CD14-positive monocyte (primary cell): Measurements from ENCODE around the gene SMAD1. TPM values are rescaled to one million over a fixed set of nuclear protein-coding genes. Genes with fewer than 3 reads are reported as not detected.

Experiments
- DNase-seq, 3 donors: peaks; one replicate each; pipeline ENCODE4 v3.0.0-alpha.2; 2011 to 2022
- H2AFZ ChIP-seq: 2 replicates; pipeline ENCODE4 v1.6.0; 2012; ENCODE audit warnings: mild to moderate bottlenecking, low read depth, low read length, inconsistent platforms; ENCODE audit not compliant: insufficient read depth, poor library complexity, severe bottlenecking
- H3K27ac ChIP-seq, 2 donors: 1 replicate in 1 of 2; 2 replicates in 1 of 2; pipeline ENCODE4 v1.5.1; 2012 to 2013; ENCODE audit warnings: low read length in 2 of 2, control low read depth in 1 of 2, inconsistent platforms in 1 of 2, low read depth in 1 of 2, mild to moderate bottlenecking in 1 of 2
- H3K27me3 ChIP-seq, 2 donors: one replicate each; pipeline versions ENCODE4 v1.6.0 to v1.6.1; 2011 to 2013; ENCODE audit warnings: low read length in 2 of 2; ENCODE audit not compliant: control insufficient read depth in 2 of 2, insufficient read depth in 2 of 2
- H3K36me3 ChIP-seq, 2 donors: replicated peaks in 1 of 2; 1 replicate in 1 of 2; 2 replicates in 1 of 2; pipeline versions ENCODE4 v1.5.1 to v1.6.1; 2012 to 2013; ENCODE audit warnings: low read length in 2 of 2, control low read depth in 1 of 2, inconsistent platforms in 1 of 2, mild to moderate bottlenecking in 1 of 2; ENCODE audit not compliant: insufficient read depth in 2 of 2, control insufficient read depth in 1 of 2
- H3K4me1 ChIP-seq, 2 donors: 1 replicate in 1 of 2; 2 replicates in 1 of 2; pipeline versions ENCODE4 v1.5.1 to v1.6.1; 2012 to 2013; ENCODE audit warnings: low read length in 2 of 2, control low read depth in 1 of 2, inconsistent platforms in 1 of 2, mild to moderate bottlenecking in 1 of 2, moderate library complexity in 1 of 2; ENCODE audit not compliant: insufficient read depth in 2 of 2, control insufficient read depth in 1 of 2
- H3K4me2 ChIP-seq: replicated peaks from 2 replicates; pipeline ENCODE3; 2012; ENCODE audit warnings: low read length, moderate library complexity, mild to moderate bottlenecking; ENCODE audit not compliant: poor library complexity, severe bottlenecking; ENCODE audit errors: extremely low read depth
- H3K4me3 ChIP-seq, 3 experiments: fragments of 200-600 bp in 1 of 3; sonication (generic) in 1 of 3; replicated peaks in 1 of 3; 1 replicate in 2 of 3; 2 replicates in 1 of 3; pipeline ENCODE4 v1.5.1; 2011 to 2013; ENCODE audit warnings: low read length in 3 of 3, mild to moderate bottlenecking in 3 of 3, control low read depth in 2 of 3, low read depth in 2 of 3, inconsistent platforms in 1 of 3, moderate library complexity in 1 of 3
- H3K79me2 ChIP-seq: 2 replicates; pipeline ENCODE4 v1.6.0; 2012; ENCODE audit warnings: mild to moderate bottlenecking, control low read depth, inconsistent platforms, low read length, moderate library complexity; ENCODE audit not compliant: insufficient read depth
- H3K9ac ChIP-seq: 2 replicates; pipeline ENCODE4 v1.6.0; 2017; ENCODE audit warnings: low read length, mild to moderate bottlenecking; ENCODE audit not compliant: insufficient read depth, poor library complexity, severe bottlenecking
- H3K9me3 ChIP-seq, 2 donors: replicated peaks in 1 of 2; 1 replicate in 1 of 2; 2 replicates in 1 of 2; pipeline versions ENCODE4 v1.5.1 to v1.6.1; 2012 to 2013; ENCODE audit warnings: low read length in 2 of 2, control low read depth in 1 of 2; ENCODE audit not compliant: control insufficient read depth in 1 of 2, insufficient read depth in 1 of 2
- H4K20me1 ChIP-seq: 2 replicates; pipeline ENCODE4 v1.6.0; 2012; ENCODE audit warnings: mild to moderate bottlenecking, low read length, control low read depth, moderate library complexity; ENCODE audit not compliant: insufficient read depth
- H3K27ac Mint-ChIP-seq, 7 donors: one replicate each; pipeline ENCODE4 v1.8.0; 2020; ENCODE audit warnings: mild to moderate bottlenecking in 7 of 7, mixed read lengths in 7 of 7, moderate library complexity in 6 of 7, inconsistent platforms in 2 of 7
- H3K27me3 Mint-ChIP-seq, 3 donors: one replicate each; pipeline ENCODE4 v1.8.0; 2021 to 2022; ENCODE audit warnings: low read depth in 3 of 3, mild to moderate bottlenecking in 3 of 3, mixed read lengths in 3 of 3, moderate library complexity in 3 of 3, inconsistent platforms in 1 of 3
- H3K36me3 Mint-ChIP-seq, 2 donors: one replicate each; pipeline ENCODE4 v1.8.0; 2020; ENCODE audit warnings: mixed read lengths in 2 of 2, inconsistent platforms in 1 of 2, mild to moderate bottlenecking in 1 of 2
- H3K4me1 Mint-ChIP-seq: one replicate; pipeline ENCODE4 v1.8.0; 2020; ENCODE audit warnings: mild to moderate bottlenecking, mixed read lengths
- H3K4me3 Mint-ChIP-seq, 2 donors: one replicate each; pipeline ENCODE4 v1.8.0; 2020; ENCODE audit warnings: mild to moderate bottlenecking in 2 of 2, mixed read lengths in 2 of 2, moderate library complexity in 1 of 2
- H3K9me3 Mint-ChIP-seq, 7 donors: one replicate each; pipeline ENCODE4 v1.8.0; 2020 to 2022; ENCODE audit warnings: mixed read lengths in 7 of 7, mild to moderate bottlenecking in 6 of 7, moderate library complexity in 6 of 7, inconsistent platforms in 2 of 7
- WGBS: methylation state at CpG from one replicate; pipeline ENCODE4 v1.1.5; 2013; ENCODE audit warnings: missing lambda C conversion rate; ENCODE audit not compliant: insufficient coverage; 5-methylcytosine and 5-hydroxymethylcytosine counted together
- intact Hi-C, 2 donors: fragments of 100-400 bp; cut with micrococcal nuclease; formaldehyde crosslinking; loops; one replicate each; pipeline versions ENCODE4 v1.15.0 to v1.15.1; 2023
- polyA plus RNA-seq, 3 donors: library from polyadenylated mRNA; depleted of rRNA in 1 of 3; unstranded in 2 of 3; stranded (reverse) in 1 of 3; fragments of 300-500 nt in 2 of 3; fragments of >200 nt in 1 of 3; fragmentation: Illumina TruSeq in 2 of 3; gene quantifications; 1 replicate in 2 of 3; 2 replicates in 1 of 3; pipeline ENCODE4 v1.2.3, GENCODE V29; 2012 to 2021
- TF ChIP-seq, protein P1 (sequence below): fragments of 200-600 bp; IDR thresholded peaks from one replicate; pipeline ENCODE4 v1.8.0; 2022; ENCODE audit warnings: antibody characterized with exemption, mild to moderate bottlenecking

Gene SMAD1
- polyA plus RNA-seq, 3 donors, result 8.2 to 14.4 (median 8.7) TPM

DNA sequence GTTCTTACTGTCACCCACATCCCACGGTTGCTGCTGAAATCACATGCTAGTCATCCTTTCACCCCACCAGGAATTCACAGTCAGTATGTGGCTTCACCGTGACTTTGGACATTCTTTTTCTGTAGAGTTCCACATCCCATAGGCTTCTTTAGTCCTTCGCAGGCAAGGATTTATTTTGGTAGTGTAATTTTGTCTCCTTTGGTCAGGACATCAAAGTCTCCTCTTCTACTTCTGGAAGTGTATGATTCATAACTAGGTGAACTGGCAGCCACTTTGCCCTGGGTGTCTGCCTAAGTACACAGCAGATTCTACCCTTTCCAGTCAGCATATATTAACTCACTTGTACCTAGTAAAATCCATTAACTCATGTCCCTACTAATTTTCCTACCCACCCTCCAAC, 99.3 kb downstream of the SMAD1 start:
- no peaks in the 10 kb centered on the region for H3K4me1 ChIP-seq
- 86% methylated on average over 1 of the region's 3 CpGs for WGBS
- Mint-ChIP-seq H3K4me3 (no peak overlapping the region), H3K27me3 (peaks cover 2 to 6% (median 3%) of the 10 kb centered on the region in 3 donors), H3K27ac (no peak overlapping the region), H3K4me1 (no peaks in the 10 kb centered on the region), H3K9me3 (peaks cover 0 to 12% (median 5%) of the 10 kb centered on the region in 7 donors), H3K36me3 (no peaks in the 10 kb centered on the region)
- intact Hi-C loops, result no loop called here
- no peaks in the 10 kb centered on the region for H3K79me2 ChIP-seq
- H3K9me3 ChIP-seq, result no peaks in the 10 kb centered on the region
- H3K9ac ChIP-seq, result no peak overlapping the region
- no peak for DNase-seq
- H3K36me3 ChIP-seq, result no peaks in the 10 kb centered on the region
- no peak overlapping the region for H3K4me3 ChIP-seq
- no peak overlapping the region for H2AFZ ChIP-seq
- no peak overlapping the region for H3K27ac ChIP-seq
- no peaks in the 10 kb centered on the region for H4K20me1 ChIP-seq
- no peak overlapping the region for H3K4me2 ChIP-seq
- TF ChIP-seq, protein P1, sequence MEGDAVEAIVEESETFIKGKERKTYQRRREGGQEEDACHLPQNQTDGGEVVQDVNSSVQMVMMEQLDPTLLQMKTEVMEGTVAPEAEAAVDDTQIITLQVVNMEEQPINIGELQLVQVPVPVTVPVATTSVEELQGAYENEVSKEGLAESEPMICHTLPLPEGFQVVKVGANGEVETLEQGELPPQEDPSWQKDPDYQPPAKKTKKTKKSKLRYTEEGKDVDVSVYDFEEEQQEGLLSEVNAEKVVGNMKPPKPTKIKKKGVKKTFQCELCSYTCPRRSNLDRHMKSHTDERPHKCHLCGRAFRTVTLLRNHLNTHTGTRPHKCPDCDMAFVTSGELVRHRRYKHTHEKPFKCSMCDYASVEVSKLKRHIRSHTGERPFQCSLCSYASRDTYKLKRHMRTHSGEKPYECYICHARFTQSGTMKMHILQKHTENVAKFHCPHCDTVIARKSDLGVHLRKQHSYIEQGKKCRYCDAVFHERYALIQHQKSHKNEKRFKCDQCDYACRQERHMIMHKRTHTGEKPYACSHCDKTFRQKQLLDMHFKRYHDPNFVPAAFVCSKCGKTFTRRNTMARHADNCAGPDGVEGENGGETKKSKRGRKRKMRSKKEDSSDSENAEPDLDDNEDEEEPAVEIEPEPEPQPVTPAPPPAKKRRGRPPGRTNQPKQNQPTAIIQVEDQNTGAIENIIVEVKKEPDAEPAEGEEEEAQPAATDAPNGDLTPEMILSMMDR, result no peak
- no peaks in the 10 kb centered on the region for H3K27me3 ChIP-seq

DNA sequence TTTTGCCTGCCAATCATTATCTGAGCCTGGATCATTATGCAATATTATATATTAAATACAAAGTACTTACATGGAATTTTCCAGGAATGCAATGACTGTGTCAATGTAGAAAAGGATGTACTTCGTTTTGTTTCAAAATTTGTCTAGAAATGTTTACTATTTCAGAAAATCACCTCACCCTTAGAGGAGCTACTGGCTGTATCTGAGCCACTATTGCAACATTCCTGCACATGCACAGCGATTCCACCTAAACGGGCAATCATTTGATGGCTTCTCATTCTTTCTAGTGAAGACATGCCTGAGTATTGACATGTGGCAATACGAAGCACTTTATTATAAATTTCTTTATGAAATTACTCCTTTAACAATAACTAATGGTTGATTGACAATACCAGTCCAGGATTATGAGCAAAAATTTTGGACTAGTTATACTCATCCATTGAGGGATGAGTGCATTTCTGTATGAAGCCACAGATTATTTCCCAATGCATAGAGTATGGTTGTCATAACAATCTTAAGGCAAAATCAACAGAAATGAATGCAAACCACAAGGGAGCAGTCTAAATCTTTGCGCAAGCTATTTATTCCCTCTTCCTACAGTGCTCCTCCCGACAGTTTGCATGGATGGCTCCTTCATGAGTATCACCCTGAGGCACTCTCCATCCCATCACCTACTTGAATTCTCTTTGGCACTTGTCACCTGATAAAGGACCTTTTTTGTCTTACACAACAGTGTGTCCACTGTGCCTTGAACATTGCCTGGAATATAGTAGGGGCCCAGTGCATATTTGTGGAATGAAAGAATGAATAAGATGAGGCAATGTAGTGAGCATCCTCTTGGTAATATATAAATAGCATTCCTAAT, 101.8 kb downstream of the SMAD1 start:
- Mint-ChIP-seq H3K27ac (no peak overlapping the region), H3K4me1 (peaks cover 3% of the 10 kb centered on the region), H3K4me3 (no peak overlapping the region), H3K36me3 (no peaks in the 10 kb centered on the region), H3K9me3 (peaks cover 0 to 6% (median 4%) of the 10 kb centered on the region in 7 donors), H3K27me3 (peaks cover 2 to 8% (median 2%) of the 10 kb centered on the region in 3 donors)
- Histone ChIP-seq H3K4me3 (no peak overlapping the region), H3K4me1 (no peaks in the 10 kb centered on the region), H3K27ac (no peak overlapping the region), H4K20me1 (no peaks in the 10 kb centered on the region), H3K27me3 (no peaks in the 10 kb centered on the region), H2AFZ (no peak overlapping the region), H3K79me2 (no peaks in the 10 kb centered on the region), H3K9me3 (no peaks in the 10 kb centered on the region), H3K9ac (no peak overlapping the region), H3K4me2 (no peak overlapping the region), H3K36me3 (no peaks in the 10 kb centered on the region)
- DNase-seq, result no peak
- intact Hi-C loops, result no loop called here
- WGBS, result 90% methylated on average over 4 of the region's 6 CpGs
- TF ChIP-seq, protein P1, result no peak
